ENCODE measurements around the gene MAP3K21. TPM values are rescaled to one million over a fixed set of nuclear protein-coding genes. Genes with fewer than 3 reads are reported as not detected.

MAP3K21 gene
- total and polyA plus RNA-seq, 2 of the 4 experiments (the other 2 are of a cell fraction): 0.15 to 0.18 TPM

- in situ Hi-C loops (cut with MboI; ENCODE audit: low sequenced_read_pairs): no loop called here
- Histone ChIP-seq H3K9ac (ENCODE audit: low read depth, low read length) (no peak overlapping the region), H2BK20ac (ENCODE audit: low read depth, low read length) (no peak overlapping the region), H2BK120ac (ENCODE audit: low read depth, low read length) (no peak overlapping the region), H3K56ac (ENCODE audit: extremely low read depth, insufficient read depth, low read length) (no peak overlapping the region), H3K14ac (replicated peaks; ENCODE audit: low read depth, low read length) (no peak overlapping the region), H4K20me1 (ENCODE audit: insufficient read depth, low read length) (no peaks in the 10 kb centered on the region), H3K18ac (ENCODE audit: low read depth, low read length) (no peak overlapping the region), H2AK9ac (replicated peaks; ENCODE audit: low read depth, low read length, poor library complexity) (no peak overlapping the region), H4K5ac (ENCODE audit: low read depth, low read length) (no peak overlapping the region), H3K4ac (ENCODE audit: low read depth, low read length) (no peak overlapping the region), H3K4me3 (ENCODE audit: insufficient read depth, low read depth, low read length) (no peak overlapping the region), H4K8ac (ENCODE audit: low read depth in 2 of 2, low read length in 2 of 2) (no peak overlapping the region), H2AK5ac (ENCODE audit: low read depth, low read length) (no peak overlapping the region), H3K36me3 (ENCODE audit: control insufficient read depth, insufficient read depth, low read length) (no peaks in the 10 kb centered on the region), H3K27ac (ENCODE audit: insufficient read depth, low read length) (no peak overlapping the region), H2BK15ac (ENCODE audit: low read depth, low read length) (no peak overlapping the region), H3K9me1 (ENCODE audit: insufficient read depth, low read length) (no peaks in the 10 kb centered on the region), H3K27me3 (ENCODE audit: control insufficient read depth, insufficient read depth, low read length) (peaks cover 5% of the 10 kb centered on the region), H3K4me1 (ENCODE audit: control insufficient read depth, insufficient read depth, low read length) (no peaks in the 10 kb centered on the region), H3K9me3 (ENCODE audit: control insufficient read depth, insufficient read depth, low read length) (no peaks in the 10 kb centered on the region), H2BK5ac (ENCODE audit: low read depth, low read length, poor library complexity, severe bottlenecking) (no peak overlapping the region), H3K4me2 (ENCODE audit: low read depth, low read length) (no peak overlapping the region), H3K79me1 (ENCODE audit: low read depth in 1 of 2, low read length in 2 of 2) (no peaks in the 10 kb centered on the region), H3K23ac (ENCODE audit: low read depth, low read length) (no peak overlapping the region), H4K91ac (ENCODE audit: insufficient read depth, low read depth, low read length) (no peak overlapping the region), H2AFZ (replicated peaks; ENCODE audit: low read length, poor library complexity) (no peak overlapping the region)
- BruUV-seq (replicated peaks): no TSS peak
- dilution Hi-C loops (cut with HindIII; ENCODE audit: low sequenced_read_pairs, unreplicated experiment): no loop called here
- ChIA-PET CTCF (interaction anchor here (0.6 to 1.1 kb wide), 3 partner anchors 12 to 29 kb away, joined by 3 to 4 read pairs (median 3); no protein-coding TSS in a partner anchor), POLR2A (ENCODE audit: unreplicated experiment) (no interaction called here)
- TF ChIP-seq CTCF (conservative IDR thresholded peaks at IDR 0.05; ENCODE audit: low read depth, low read length) (no peak), ELK1 (IDR thresholded peaks at IDR 0.05; ENCODE audit: borderline replicate concordance, low read depth, low read length) (no peak), CEBPB (IDR thresholded peaks at IDR 0.05; ENCODE audit: low read depth, low read length) (no peak), RFX5 (IDR thresholded peaks at IDR 0.05; ENCODE audit: low read depth, low read length) (no peak), MAFK (IDR thresholded peaks at IDR 0.05; ENCODE audit: low read depth, low read length) (no peak), SMC3 (IDR thresholded peaks at IDR 0.05; ENCODE audit: low read depth, low read length) (no peak), MAZ (IDR thresholded peaks at IDR 0.05; ENCODE audit: borderline replicate concordance, low read depth, low read length) (no peak)
- no CpG with 5 or more reads among the region's 7 CpGs for WGBS, 2 experiments (ENCODE audit: extremely low coverage in 2 of 2, insufficient read length in 1 of 2)
- ATAC-seq (ENCODE audit: low read depth) (no peak), DNase-seq (no peak)
- intact Hi-C loops (cut with micrococcal nuclease): no loop called here
Observed at GRCh38 chr1:233334092-233334491, 6.6 kb downstream of the MAP3K21 start.
